ENCODE data around the gene RAC3. TPM values are rescaled to one million over a fixed set of nuclear protein-coding genes. Genes with fewer than 3 reads are reported as not detected.

Gene RAC3
- total RNA-seq, 1 donor from 2014 or later: 75.0 TPM

DNA sequence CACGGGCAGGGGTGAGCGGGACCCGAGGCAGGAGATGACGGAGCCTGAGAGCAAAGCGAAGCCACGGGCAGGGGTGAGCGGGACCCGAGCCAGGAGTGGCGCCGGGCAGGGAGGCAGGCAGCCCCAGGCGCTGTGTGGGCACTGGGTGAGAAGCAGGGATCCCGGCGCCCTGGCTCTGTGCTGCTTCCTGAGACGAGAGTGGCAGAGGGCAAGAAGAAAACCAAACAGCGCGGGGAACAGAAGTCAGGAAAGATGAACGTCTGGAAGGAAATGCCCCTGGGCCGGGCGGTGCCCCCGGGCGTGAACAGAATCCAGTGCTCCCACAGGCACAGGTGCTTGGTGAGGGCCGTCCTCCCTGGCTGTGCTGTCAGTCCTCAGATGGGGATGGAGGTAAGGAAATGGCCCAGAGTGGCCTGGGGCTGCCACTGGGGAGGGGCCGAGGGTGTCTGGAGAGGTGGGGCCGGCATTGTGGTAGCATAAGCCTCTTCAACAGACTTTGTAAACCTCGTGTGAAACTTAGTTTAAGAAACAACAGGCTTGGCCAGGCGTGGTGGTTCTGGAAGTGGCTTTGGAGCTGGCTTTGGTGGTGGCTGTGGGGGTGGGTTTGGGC, 44.2 kb upstream of the RAC3 start:
- H3K36me3 Mint-ChIP-seq (ENCODE audit: low read depth): peaks cover 13% of the 10 kb centered on the region

DNA sequence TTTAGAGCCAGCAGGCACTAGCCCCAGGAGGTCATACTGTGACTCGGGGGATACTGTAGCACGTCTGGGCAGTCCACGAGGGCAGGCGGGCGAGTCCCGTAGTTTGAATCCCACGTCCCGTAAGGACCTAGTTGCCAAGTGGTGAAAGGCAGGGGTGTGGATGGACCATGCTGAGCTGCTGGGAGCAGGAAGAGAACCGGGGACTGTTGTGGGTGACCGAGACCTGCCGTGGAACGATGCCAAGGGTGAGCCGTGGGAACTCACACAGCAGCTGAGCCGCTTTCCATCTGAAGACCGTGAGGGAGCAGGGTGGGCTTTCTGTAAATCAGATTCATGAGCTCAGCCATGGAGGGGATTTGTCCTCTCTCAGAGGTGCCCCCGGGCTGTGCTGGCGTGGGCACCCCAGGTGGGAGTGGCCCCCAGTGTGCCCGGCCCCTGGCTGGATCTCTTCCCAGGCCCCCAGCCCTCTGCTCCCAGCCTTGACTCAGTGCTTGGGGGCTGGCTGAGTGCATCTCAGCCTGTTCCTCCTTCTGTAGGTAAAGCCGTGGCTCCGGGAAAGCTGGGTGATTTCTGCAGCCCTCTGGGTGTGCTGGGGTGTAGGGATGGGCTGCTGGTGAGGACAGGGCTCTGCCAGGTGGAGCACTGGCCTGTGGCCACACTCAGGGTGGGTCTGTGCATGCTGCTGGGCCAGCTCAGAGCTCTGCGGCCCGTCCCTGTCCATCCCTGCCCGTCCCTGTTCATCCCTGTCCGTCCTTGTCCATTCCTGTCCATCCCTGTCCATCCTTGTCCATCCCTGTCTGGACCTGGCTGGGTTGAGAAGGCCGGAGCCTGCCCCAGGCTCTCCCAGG, 40.4 kb upstream of the RAC3 start:
- Mint-ChIP-seq H3K4me1 (peaks cover 36% of the 10 kb centered on the region), H3K27ac (ENCODE audit: unreplicated experiment) (peak overlapping the region; percentile 89), H3K27me3 (ENCODE audit: low read depth) (no peaks in the 10 kb centered on the region), H3K4me3 (peak overlapping the region; percentile 61), H3K9me3 (no peaks in the 10 kb centered on the region), H3K36me3 (ENCODE audit: low read depth) (peaks cover 10% of the 10 kb centered on the region)
- TF ChIP-seq, protein P1, sequence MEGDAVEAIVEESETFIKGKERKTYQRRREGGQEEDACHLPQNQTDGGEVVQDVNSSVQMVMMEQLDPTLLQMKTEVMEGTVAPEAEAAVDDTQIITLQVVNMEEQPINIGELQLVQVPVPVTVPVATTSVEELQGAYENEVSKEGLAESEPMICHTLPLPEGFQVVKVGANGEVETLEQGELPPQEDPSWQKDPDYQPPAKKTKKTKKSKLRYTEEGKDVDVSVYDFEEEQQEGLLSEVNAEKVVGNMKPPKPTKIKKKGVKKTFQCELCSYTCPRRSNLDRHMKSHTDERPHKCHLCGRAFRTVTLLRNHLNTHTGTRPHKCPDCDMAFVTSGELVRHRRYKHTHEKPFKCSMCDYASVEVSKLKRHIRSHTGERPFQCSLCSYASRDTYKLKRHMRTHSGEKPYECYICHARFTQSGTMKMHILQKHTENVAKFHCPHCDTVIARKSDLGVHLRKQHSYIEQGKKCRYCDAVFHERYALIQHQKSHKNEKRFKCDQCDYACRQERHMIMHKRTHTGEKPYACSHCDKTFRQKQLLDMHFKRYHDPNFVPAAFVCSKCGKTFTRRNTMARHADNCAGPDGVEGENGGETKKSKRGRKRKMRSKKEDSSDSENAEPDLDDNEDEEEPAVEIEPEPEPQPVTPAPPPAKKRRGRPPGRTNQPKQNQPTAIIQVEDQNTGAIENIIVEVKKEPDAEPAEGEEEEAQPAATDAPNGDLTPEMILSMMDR (conservative IDR thresholded peaks at IDR 0.05): no peak
- no peak for DNase-seq (ENCODE audit: low read depth, low spot score)

More for the DNA sequence above, 44.2 kb upstream of the RAC3 start:
- Mint-ChIP-seq H3K4me3 (no peak overlapping the region), H3K27me3 (ENCODE audit: low read depth) (no peaks in the 10 kb centered on the region), H3K9me3 (no peaks in the 10 kb centered on the region), H3K27ac (ENCODE audit: unreplicated experiment) (no peak overlapping the region), H3K4me1 (peaks cover 17% of the 10 kb centered on the region)
- TF ChIP-seq, protein P1 (conservative IDR thresholded peaks at IDR 0.05): no peak
- no peak for DNase-seq (ENCODE audit: low read depth, low spot score)

DNA sequence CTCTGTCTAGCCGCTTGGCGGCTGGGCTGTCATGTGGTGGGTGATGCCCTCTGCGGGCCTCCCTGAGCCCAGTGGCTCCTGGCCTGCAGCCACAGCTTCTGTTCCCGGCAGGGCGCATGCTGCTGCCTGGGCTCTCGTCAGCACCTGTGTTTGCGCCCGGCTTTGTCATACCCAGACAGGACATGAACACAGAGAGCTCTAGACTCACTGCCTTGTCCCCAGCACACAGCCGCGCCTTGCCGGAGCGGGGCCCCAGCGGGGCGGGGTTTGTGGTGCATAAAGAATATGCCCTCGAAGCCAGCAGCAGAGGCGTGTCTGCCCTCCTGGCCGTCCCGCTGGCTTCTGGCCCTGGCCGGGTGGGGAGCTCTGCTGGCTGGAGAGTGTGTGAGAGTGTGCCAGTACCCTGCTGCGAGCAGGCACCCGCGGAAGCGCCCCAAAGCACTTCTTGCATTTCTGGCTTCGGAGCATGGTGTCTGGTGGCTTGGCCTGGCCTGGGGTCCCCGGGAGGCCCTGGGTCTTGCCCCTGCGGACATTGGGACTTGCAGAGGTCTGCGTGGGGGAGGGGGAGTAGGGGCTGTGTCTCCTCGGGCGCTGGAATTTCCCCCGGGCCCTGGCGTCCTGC, 39.7 kb upstream of the RAC3 start:
- Mint-ChIP-seq H3K36me3 (ENCODE audit: low read depth) (peaks cover 5% of the 10 kb centered on the region), H3K9me3 (no peaks in the 10 kb centered on the region), H3K4me3 (peak overlapping the region; percentile 57), H3K27me3 (ENCODE audit: low read depth) (no peaks in the 10 kb centered on the region), H3K27ac (ENCODE audit: unreplicated experiment) (peak overlapping the region; percentile 96), H3K4me1 (peaks cover 36% of the 10 kb centered on the region)
- TF ChIP-seq, protein P1 (conservative IDR thresholded peaks at IDR 0.05): no peak
- peak; percentile 66 for DNase-seq (ENCODE audit: low read depth, low spot score)

DNA sequence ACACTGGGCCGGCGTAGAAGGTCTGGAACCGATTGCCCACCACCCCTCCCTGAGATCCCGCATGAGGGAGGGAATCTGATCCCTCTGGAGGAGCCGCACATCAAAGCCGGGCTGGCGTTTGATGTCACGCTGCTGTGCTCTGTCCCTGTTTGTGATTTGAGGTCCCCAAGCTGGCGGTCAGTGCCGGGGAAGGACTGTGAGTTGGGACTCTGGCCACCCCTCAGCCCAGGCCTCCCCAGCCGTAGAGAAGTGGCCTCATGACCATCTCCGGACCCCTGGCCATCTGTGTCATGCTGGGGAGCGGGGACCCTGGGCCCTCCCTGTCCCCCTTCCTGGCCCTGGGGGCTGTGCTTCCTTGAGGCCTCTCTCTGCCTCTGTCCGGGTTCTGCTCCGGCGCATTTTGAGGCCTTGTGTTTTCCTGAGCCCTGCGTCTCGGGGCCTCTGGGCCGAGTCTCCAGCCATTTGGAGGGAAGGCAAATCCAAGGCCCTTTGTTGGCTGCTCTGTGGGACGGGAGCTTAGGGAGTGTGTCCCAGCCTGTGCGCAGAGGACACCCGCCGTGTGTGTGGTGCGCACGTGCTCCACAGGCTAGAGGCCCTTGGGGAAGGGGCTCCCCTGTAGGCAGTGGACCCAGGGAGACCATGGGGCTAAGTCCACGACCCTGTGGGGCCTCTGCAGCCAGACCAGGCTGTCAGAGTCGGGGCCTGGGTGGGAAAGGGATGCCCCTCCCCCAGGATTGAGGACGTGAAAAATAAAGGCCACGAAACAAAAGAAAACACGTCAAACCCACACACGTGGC, 39.0 kb upstream of the RAC3 start:
- H3K4me1 Mint-ChIP-seq: peaks cover 36% of the 10 kb centered on the region
- peak overlapping the region; percentile 96 for H3K27ac Mint-ChIP-seq (ENCODE audit: unreplicated experiment)
- no peak for DNase-seq (ENCODE audit: low read depth, low spot score)
- H3K4me3 Mint-ChIP-seq: peak overlapping the region; percentile 57
- no peaks in the 10 kb centered on the region for H3K9me3 Mint-ChIP-seq
- no peaks in the 10 kb centered on the region for H3K27me3 Mint-ChIP-seq (ENCODE audit: low read depth)
- TF ChIP-seq, protein P1 (conservative IDR thresholded peaks at IDR 0.05): no peak
- H3K36me3 Mint-ChIP-seq (ENCODE audit: low read depth): peaks cover 5% of the 10 kb centered on the region
